Muscle layer of colon (tissue), 2 donors: ENCODE measurements around the gene AMPD3.

Experiments used
- H3K27ac ChIP-seq: one replicate; pipeline ENCODE4 v1.7.0; 2013; ENCODE audit warnings: low read depth, mild to moderate bottlenecking, low read length, moderate library complexity
- H3K27me3 ChIP-seq, 2 donors: one replicate each; pipeline ENCODE4 v1.7.0; 2013; ENCODE audit warnings: low read length in 2 of 2, mild to moderate bottlenecking in 2 of 2; ENCODE audit not compliant: insufficient read depth in 2 of 2, control insufficient read depth in 1 of 2
- H3K36me3 ChIP-seq: one replicate; pipeline ENCODE4 v1.7.0; 2013; ENCODE audit warnings: mild to moderate bottlenecking, low read length; ENCODE audit not compliant: insufficient read depth
- H3K4me1 ChIP-seq: one replicate; pipeline ENCODE4 v1.7.0; 2013; ENCODE audit warnings: mild to moderate bottlenecking, low read length; ENCODE audit not compliant: insufficient read depth
- H3K4me3 ChIP-seq, 2 donors: one replicate each; pipeline ENCODE4 v1.7.0; 2013; ENCODE audit warnings: low read length in 2 of 2, low read depth in 1 of 2, mild to moderate bottlenecking in 1 of 2, moderate library complexity in 1 of 2
- H3K9ac ChIP-seq: one replicate; pipeline ENCODE4 v1.7.0; 2013; ENCODE audit warnings: low read length
- H3K9me3 ChIP-seq: one replicate; pipeline ENCODE4 v1.7.0; 2013; ENCODE audit warnings: mild to moderate bottlenecking, low read length
- donor health status: abdominal sarcoma.
- donor health status: Adenocarcinoma of cecum.

The AMPD3 gene

GRCh38 chr11:10451426-10452116 is 3.5 kb upstream of the AMPD3 start:
- no peak overlapping the region for H3K9ac ChIP-seq
- peaks cover 0 to 5% of the 10 kb centered on the region in 2 donors for H3K27me3 ChIP-seq
- H3K9me3 ChIP-seq = no peaks in the 10 kb centered on the region
- H3K4me1 ChIP-seq = peaks cover 11% of the 10 kb centered on the region
- no peaks in the 10 kb centered on the region for H3K36me3 ChIP-seq
- H3K4me3 ChIP-seq = peak overlapping the region in 1 of 2 donors; percentile 49
- H3K27ac ChIP-seq = no peak overlapping the region

- H3K4me3 ChIP-seq = no peak overlapping the region
- no peaks in the 10 kb centered on the region for H3K9me3 ChIP-seq
- H3K27me3 ChIP-seq = peaks cover 0 to 5% of the 10 kb centered on the region in 2 donors
- H3K4me1 ChIP-seq = peaks cover 11% of the 10 kb centered on the region
- H3K27ac ChIP-seq = no peak overlapping the region
- H3K36me3 ChIP-seq = no peaks in the 10 kb centered on the region
- no peak overlapping the region for H3K9ac ChIP-seq
These were observed 2.8 kb upstream of the AMPD3 start for GRCh38 chr11:10452211-10452767.

GRCh38 chr11:10453261-10453660 is 1.8 kb upstream of the AMPD3 start:
- no peak overlapping the region for H3K4me3 ChIP-seq
- H3K4me1 ChIP-seq = peaks cover 11% of the 10 kb centered on the region
- no peaks in the 10 kb centered on the region for H3K9me3 ChIP-seq
- no peaks in the 10 kb centered on the region for H3K36me3 ChIP-seq
- no peak overlapping the region for H3K9ac ChIP-seq
- no peak overlapping the region for H3K27ac ChIP-seq
- H3K27me3 ChIP-seq = peaks cover 0 to 5% of the 10 kb centered on the region in 2 donors

GRCh38 chr11:10455637-10456487 is 798 bp downstream of the AMPD3 start:
- Histone ChIP-seq H3K9me3 (no peaks in the 10 kb centered on the region), H3K9ac (no peak overlapping the region), H3K4me1 (peaks cover 11% of the 10 kb centered on the region), H3K4me3 (peak overlapping the region; percentile 14 to 51), H3K27me3 (peaks cover 0 to 5% of the 10 kb centered on the region in 2 donors), H3K36me3 (no peaks in the 10 kb centered on the region), H3K27ac (peak overlapping the region; percentile 20)

DNA sequence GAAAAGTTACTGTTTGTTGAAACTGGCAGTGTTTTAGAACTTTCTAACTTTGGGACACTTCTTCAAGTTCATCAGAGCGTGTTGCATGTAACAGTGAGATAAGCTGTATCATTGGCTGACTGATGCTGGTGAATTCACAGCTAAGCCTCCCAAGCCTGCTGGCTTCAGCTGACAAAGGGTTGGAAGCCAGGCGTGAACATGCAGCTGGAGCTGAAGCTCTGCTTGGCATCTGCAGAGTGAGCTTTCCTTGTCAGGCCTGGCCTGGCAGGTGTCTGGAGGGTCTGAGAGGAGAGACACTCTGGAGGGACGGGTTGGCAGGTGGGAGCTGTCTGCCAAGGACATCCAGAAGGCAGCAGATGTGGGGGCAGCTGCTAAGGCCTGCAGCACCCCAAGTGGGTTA is 1.5 kb downstream of the AMPD3 start:
- H3K9ac ChIP-seq = no peak overlapping the region
- H3K4me3 ChIP-seq = peak overlapping the region in 1 of 2 donors; percentile 51
- H3K27ac ChIP-seq = no peak overlapping the region
- H3K36me3 ChIP-seq = no peaks in the 10 kb centered on the region
- H3K27me3 ChIP-seq = no peaks in the 10 kb centered on the region
- no peaks in the 10 kb centered on the region for H3K9me3 ChIP-seq
- H3K4me1 ChIP-seq = peaks cover 11% of the 10 kb centered on the region

DNA sequence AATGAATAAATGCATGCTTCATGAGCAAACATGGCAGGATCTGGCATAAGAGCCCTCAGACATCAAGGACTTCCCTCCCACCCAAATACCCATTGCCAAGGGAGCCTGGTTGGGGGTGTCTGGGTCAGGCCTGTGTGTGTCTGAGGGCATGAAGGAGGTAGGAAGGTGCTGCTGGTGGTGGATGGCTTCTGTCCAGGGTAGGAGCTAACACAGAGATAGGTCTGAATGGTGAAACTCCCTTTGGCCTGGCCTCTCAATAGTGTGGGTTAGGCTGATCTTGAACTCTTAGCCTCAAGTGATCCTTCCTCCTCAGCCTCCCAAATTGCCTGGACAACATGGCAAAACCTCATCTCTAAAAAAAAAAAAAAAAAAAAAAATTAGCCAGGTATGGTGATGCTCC is 2.8 kb downstream of the AMPD3 start:
- Histone ChIP-seq H3K36me3 (no peaks in the 10 kb centered on the region), H3K9ac (no peak overlapping the region), H3K27me3 (no peaks in the 10 kb centered on the region), H3K4me1 (peaks cover 11% of the 10 kb centered on the region), H3K9me3 (no peaks in the 10 kb centered on the region), H3K27ac (no peak overlapping the region), H3K4me3 (no peak overlapping the region)

DNA sequence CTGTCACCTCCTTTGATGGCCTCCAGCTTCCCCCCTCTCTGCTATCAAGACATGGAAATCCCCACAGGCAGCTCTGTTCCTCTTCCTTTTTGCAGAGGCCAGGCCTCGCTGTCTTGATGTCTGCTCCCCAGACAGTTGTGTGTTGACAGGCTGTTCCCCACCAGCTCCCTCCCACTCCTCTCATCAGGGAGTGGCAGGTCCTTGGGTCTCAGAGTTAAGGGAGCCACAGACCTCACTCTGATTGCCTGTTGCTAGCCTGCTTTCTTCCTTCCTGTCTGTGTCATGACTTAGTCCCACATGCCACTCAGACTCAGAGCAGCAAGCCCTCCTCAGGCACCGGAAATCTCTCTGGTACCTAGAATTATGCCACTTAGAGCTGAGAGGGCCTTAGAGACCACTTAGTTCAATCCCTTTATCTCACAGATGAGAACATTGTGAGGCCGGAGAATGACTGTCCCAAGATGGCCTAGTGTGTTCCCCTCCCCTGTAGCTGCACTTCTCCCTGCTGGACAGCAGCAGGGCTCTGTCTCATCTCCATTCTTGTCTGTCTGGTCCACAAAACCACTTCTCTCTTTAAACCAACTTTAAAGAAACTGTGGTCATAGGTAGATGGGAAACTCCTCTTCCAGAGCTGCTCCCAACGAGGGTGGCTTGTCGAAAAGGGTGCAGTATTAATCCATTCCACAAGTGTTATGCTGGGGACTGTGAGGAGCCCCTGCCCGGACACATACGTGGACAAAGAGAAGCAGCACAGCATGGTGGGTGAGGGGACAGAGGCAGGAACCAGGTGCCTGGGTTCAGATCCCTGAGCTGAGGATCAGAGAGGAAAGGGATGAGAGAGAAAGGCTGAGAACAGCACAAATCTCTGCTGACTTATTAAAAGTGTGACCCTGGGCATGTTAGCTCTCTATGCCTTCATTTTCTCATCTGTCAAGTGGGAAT is 4.2 kb downstream of the AMPD3 start:
- Histone ChIP-seq H3K9me3 (no peaks in the 10 kb centered on the region), H3K4me3 (no peak overlapping the region), H3K27me3 (no peaks in the 10 kb centered on the region), H3K4me1 (peaks cover 11% of the 10 kb centered on the region), H3K36me3 (no peaks in the 10 kb centered on the region), H3K27ac (no peak overlapping the region), H3K9ac (no peak overlapping the region)

GRCh38 chr11:10460611-10461275 is 5.7 kb downstream of the AMPD3 start:
- H3K4me3 ChIP-seq = no peak overlapping the region
- no peaks in the 10 kb centered on the region for H3K27me3 ChIP-seq
- H3K27ac ChIP-seq = no peak overlapping the region
- H3K9ac ChIP-seq = no peak overlapping the region
- H3K36me3 ChIP-seq = no peaks in the 10 kb centered on the region
- H3K9me3 ChIP-seq = no peaks in the 10 kb centered on the region
- peaks cover 5% of the 10 kb centered on the region for H3K4me1 ChIP-seq

DNA sequence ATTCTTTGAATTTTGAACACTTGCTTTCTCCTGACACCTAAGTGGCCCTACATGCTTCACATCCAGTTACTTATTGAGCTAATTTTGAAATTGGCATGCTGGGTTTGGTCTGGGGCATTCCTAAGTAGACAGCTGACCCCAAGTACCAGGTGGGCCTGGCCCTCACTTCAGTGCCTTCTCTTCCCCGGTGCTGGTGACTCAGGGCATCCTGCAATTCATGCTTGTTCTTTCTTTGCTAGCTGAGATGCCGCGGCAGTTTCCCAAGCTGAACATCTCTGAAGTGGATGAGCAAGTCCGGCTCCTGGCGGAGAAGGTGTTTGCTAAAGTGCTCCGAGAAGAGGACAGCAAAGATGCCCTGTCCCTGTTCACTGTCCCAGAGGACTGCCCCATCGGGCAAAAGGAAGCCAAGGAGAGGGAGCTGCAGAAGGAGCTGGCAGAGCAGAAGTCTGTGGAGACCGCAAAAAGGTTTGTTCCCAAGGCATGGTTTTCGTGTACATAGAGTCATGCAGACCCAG is 6.3 kb downstream of the AMPD3 start:
- H3K27ac ChIP-seq = no peak overlapping the region
- no peak overlapping the region for H3K9ac ChIP-seq
- no peaks in the 10 kb centered on the region for H3K36me3 ChIP-seq
- peaks cover under 1% of the 10 kb centered on the region for H3K4me1 ChIP-seq
- H3K9me3 ChIP-seq = no peaks in the 10 kb centered on the region
- no peaks in the 10 kb centered on the region for H3K27me3 ChIP-seq
- H3K4me3 ChIP-seq = no peak overlapping the region

GRCh38 chr11:10462746-10463300 is 7.8 kb downstream of the AMPD3 start:
- Histone ChIP-seq H3K4me3 (no peak overlapping the region), H3K27ac (no peak overlapping the region), H3K4me1 (no peaks in the 10 kb centered on the region), H3K9ac (no peak overlapping the region), H3K9me3 (no peaks in the 10 kb centered on the region), H3K27me3 (no peaks in the 10 kb centered on the region), H3K36me3 (no peaks in the 10 kb centered on the region)
